ENCODE data around the gene SLC25A10. TPM values are rescaled to one million over a fixed set of nuclear protein-coding genes. Genes with fewer than 3 reads are reported as not detected.

Gene SLC25A10
- polyA plus RNA-seq, 1 donor from 2014 or later = 8.7 TPM

GRCh38 chr17:81710514-81711308 lies 1.4 kb upstream of the SLC25A10 start:
- Histone ChIP-seq H3K4me3 (ENCODE audit: low read length) (peak overlapping the region; percentile 68), H3K27ac (ENCODE audit: low read length) (no peak overlapping the region), H3K36me3 (ENCODE audit: insufficient read depth, low read length) (no peaks in the 10 kb centered on the region), H3K9ac (ENCODE audit: low read length) (peak overlapping the region; percentile 59), H3F3A (ENCODE audit: insufficient read depth, low read length, poor library complexity, severe bottlenecking) (no peaks in the 10 kb centered on the region), H3K79me2 (replicated peaks; ENCODE audit: insufficient read depth, low read length) (no peaks in the 10 kb centered on the region), H3K9me3 (ENCODE audit: low read length) (no peaks in the 10 kb centered on the region), H2AFZ (ENCODE audit: low read depth, low read length) (no peak overlapping the region), H3K27me3 (ENCODE audit: insufficient read depth, low read depth, low read length) (peaks cover 8% of the 10 kb centered on the region), H3K9me2 (ENCODE audit: insufficient read depth, low read length) (no peaks in the 10 kb centered on the region), H3K4me2 (ENCODE audit: low read length) (no peak overlapping the region), H4K20me1 (ENCODE audit: insufficient read depth) (no peaks in the 10 kb centered on the region)
- no peak for TF ChIP-seq RAD21 (conservative IDR thresholded peaks at IDR 0.05)
- TF ChIP-seq CTCF (IDR thresholded peaks at IDR 0.05; ENCODE audit: poor library complexity, severe bottlenecking) = no peak
- no peak for TF ChIP-seq SMC3 (conservative IDR thresholded peaks at IDR 0.05; ENCODE audit: poor library complexity)

DNA sequence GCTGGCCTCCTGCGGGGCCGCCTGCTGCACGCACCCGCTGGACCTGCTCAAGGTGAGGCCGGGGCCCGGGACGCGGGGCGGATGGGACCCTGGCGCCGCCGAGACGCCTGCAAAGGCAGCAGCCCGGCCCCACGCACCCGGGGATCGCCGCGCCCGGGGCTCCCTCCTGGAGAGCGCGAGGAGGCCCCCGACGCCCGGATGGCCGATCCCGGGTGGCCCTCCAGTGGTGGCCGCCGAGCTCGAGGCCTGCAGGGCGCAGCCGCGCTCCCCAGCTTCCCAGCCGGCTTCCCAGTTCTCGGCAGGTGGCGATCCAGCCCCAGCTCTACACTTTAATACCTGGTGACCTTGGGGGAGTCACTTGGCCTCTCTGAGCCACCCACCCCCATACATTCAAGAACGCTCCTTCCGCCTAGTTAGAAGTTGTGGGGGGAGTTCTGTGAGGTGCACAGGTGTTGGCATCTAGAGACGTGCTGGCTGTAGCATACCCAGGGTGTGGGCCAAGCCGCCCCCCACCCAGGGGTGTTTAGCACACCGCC lies 452 bp downstream of the SLC25A10 start:
- no peaks in the 10 kb centered on the region for H3F3A ChIP-seq (ENCODE audit: insufficient read depth, low read length, poor library complexity, severe bottlenecking)
- no peak overlapping the region for H3K27ac ChIP-seq (ENCODE audit: low read length)
- no peaks in the 10 kb centered on the region for H3K36me3 ChIP-seq (ENCODE audit: insufficient read depth, low read length)
- H2AFZ ChIP-seq (ENCODE audit: low read depth, low read length) = no peak overlapping the region
- peak overlapping the region; percentile 42 for H3K9ac ChIP-seq (ENCODE audit: low read length)
- TF ChIP-seq SMC3 (conservative IDR thresholded peaks at IDR 0.05; ENCODE audit: poor library complexity) (no peak), RAD21 (conservative IDR thresholded peaks at IDR 0.05) (no peak), EP300 (conservative IDR thresholded peaks at IDR 0.05; ENCODE audit: poor library complexity, severe bottlenecking) (peak; percentile 6)
- TF ChIP-seq, protein P1, sequence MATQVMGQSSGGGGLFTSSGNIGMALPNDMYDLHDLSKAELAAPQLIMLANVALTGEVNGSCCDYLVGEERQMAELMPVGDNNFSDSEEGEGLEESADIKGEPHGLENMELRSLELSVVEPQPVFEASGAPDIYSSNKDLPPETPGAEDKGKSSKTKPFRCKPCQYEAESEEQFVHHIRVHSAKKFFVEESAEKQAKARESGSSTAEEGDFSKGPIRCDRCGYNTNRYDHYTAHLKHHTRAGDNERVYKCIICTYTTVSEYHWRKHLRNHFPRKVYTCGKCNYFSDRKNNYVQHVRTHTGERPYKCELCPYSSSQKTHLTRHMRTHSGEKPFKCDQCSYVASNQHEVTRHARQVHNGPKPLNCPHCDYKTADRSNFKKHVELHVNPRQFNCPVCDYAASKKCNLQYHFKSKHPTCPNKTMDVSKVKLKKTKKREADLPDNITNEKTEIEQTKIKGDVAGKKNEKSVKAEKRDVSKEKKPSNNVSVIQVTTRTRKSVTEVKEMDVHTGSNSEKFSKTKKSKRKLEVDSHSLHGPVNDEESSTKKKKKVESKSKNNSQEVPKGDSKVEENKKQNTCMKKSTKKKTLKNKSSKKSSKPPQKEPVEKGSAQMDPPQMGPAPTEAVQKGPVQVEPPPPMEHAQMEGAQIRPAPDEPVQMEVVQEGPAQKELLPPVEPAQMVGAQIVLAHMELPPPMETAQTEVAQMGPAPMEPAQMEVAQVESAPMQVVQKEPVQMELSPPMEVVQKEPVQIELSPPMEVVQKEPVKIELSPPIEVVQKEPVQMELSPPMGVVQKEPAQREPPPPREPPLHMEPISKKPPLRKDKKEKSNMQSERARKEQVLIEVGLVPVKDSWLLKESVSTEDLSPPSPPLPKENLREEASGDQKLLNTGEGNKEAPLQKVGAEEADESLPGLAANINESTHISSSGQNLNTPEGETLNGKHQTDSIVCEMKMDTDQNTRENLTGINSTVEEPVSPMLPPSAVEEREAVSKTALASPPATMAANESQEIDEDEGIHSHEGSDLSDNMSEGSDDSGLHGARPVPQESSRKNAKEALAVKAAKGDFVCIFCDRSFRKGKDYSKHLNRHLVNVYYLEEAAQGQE (IDR thresholded peaks at IDR 0.05; ENCODE audit: borderline replicate concordance) = no peak
- H3K9me2 ChIP-seq (ENCODE audit: insufficient read depth, low read length) = no peaks in the 10 kb centered on the region
- no peaks in the 10 kb centered on the region for H4K20me1 ChIP-seq (ENCODE audit: insufficient read depth)
- H3K27me3 ChIP-seq (ENCODE audit: insufficient read depth, low read depth, low read length) = peaks cover 8% of the 10 kb centered on the region
- H3K79me2 ChIP-seq (replicated peaks; ENCODE audit: insufficient read depth, low read length) = no peaks in the 10 kb centered on the region
- H3K9me3 ChIP-seq (ENCODE audit: low read length) = no peaks in the 10 kb centered on the region
- H3K4me2 ChIP-seq (ENCODE audit: low read length) = peak overlapping the region; percentile 51
- peak overlapping the region; percentile 68 for H3K4me3 ChIP-seq (ENCODE audit: low read length)

DNA sequence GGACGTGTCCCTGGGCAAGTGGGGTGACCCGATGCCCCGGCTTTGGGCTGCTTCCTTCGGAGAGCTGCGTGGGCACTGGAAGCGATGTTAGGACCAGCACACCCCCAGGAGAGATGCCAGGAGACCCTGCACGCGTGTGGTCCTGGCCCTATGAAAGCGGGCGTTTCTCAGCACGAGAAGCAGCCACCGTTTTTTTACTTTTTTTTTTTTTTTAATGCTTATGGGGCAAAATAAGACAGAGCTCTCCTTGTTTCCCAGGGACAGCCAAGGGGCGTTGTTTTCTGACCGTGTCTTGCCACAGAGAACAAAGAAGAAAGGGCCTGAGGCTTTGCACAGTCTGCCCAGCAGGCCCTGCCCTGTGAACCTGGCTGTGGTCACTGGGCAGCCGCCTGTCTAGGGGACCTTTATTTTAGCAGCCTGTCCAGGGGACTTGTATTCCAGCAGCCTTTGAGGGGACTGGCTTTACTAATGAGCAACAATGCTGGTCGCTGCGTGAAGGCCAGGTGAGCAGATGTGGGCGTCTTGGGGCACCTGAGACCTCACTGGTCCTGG lies 996 bp downstream of the SLC25A10 start:
- H3K27me3 ChIP-seq (ENCODE audit: insufficient read depth, low read depth, low read length) = peaks cover 8% of the 10 kb centered on the region
- H3K9me2 ChIP-seq (ENCODE audit: insufficient read depth, low read length) = no peaks in the 10 kb centered on the region
- peak overlapping the region; percentile 42 for H3K9ac ChIP-seq (ENCODE audit: low read length)
- H4K20me1 ChIP-seq (ENCODE audit: insufficient read depth) = no peaks in the 10 kb centered on the region
- peak overlapping the region; percentile 51 for H3K4me2 ChIP-seq (ENCODE audit: low read length)
- H3F3A ChIP-seq (ENCODE audit: insufficient read depth, low read length, poor library complexity, severe bottlenecking) = no peaks in the 10 kb centered on the region
- H2AFZ ChIP-seq (ENCODE audit: low read depth, low read length) = no peak overlapping the region
- no peaks in the 10 kb centered on the region for H3K79me2 ChIP-seq (replicated peaks; ENCODE audit: insufficient read depth, low read length)
- H3K36me3 ChIP-seq (ENCODE audit: insufficient read depth, low read length) = no peaks in the 10 kb centered on the region
- H3K27ac ChIP-seq (ENCODE audit: low read length) = no peak overlapping the region
- H3K9me3 ChIP-seq (ENCODE audit: low read length) = no peaks in the 10 kb centered on the region
- no peak for TF ChIP-seq TAF1 (IDR thresholded peaks at IDR 0.05; ENCODE audit: low read depth)
- peak overlapping the region; percentile 68 for H3K4me3 ChIP-seq (ENCODE audit: low read length)

All from neural cell (in vitro differentiated cells).